Liver (tissue), 1 donor: Measurements from ENCODE around the gene OSBP2.

Experiments used
- TF ChIP-seq, protein P1 (sequence below): IDR thresholded peaks from 2 replicates; pipeline ENCODE4 v1.6.1; 2016; ENCODE audit warnings: antibody characterized with exemption, mild to moderate bottlenecking
- TF ChIP-seq, protein P2 (sequence below): IDR thresholded peaks from 2 replicates; pipeline ENCODE4 v1.6.1; 2016; ENCODE audit warnings: antibody characterized with exemption

DNA sequence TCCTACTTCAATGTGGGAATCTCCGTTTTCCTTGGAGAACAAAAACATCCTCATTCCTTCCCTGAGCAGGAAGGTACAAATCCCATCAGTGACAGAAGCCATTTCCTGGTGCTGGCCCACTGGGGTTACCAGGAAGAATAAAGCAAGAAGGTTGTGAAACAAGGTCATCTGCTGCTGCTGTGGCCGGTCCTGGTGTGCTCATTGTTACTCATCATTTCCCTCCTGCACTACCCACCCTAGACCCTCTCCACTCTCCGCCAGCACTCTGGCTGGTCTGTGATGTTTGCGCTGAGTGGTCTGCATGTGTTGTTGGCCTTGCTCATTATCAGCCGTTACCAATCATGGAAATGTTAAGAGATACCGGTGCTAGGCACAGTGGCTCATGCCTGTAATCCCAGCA is 37.0 kb downstream of the OSBP2 start:
- TF ChIP-seq, protein P1, sequence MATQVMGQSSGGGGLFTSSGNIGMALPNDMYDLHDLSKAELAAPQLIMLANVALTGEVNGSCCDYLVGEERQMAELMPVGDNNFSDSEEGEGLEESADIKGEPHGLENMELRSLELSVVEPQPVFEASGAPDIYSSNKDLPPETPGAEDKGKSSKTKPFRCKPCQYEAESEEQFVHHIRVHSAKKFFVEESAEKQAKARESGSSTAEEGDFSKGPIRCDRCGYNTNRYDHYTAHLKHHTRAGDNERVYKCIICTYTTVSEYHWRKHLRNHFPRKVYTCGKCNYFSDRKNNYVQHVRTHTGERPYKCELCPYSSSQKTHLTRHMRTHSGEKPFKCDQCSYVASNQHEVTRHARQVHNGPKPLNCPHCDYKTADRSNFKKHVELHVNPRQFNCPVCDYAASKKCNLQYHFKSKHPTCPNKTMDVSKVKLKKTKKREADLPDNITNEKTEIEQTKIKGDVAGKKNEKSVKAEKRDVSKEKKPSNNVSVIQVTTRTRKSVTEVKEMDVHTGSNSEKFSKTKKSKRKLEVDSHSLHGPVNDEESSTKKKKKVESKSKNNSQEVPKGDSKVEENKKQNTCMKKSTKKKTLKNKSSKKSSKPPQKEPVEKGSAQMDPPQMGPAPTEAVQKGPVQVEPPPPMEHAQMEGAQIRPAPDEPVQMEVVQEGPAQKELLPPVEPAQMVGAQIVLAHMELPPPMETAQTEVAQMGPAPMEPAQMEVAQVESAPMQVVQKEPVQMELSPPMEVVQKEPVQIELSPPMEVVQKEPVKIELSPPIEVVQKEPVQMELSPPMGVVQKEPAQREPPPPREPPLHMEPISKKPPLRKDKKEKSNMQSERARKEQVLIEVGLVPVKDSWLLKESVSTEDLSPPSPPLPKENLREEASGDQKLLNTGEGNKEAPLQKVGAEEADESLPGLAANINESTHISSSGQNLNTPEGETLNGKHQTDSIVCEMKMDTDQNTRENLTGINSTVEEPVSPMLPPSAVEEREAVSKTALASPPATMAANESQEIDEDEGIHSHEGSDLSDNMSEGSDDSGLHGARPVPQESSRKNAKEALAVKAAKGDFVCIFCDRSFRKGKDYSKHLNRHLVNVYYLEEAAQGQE = no peak
- TF ChIP-seq, protein P2, sequence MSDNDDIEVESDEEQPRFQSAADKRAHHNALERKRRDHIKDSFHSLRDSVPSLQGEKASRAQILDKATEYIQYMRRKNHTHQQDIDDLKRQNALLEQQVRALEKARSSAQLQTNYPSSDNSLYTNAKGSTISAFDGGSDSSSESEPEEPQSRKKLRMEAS = no peak
